Common myeloid progenitor, CD34-positive (primary cell): ENCODE data around the gene MDM2.
"Not testable (repeated sequence)": the region's sequence is repeated elsewhere in the genome, so short reads cannot be mapped to it uniquely, and the experiment has no call there.

Source experiments
- CTCF ChIA-PET: fragments of 350-600 bp; sonication (Branson Sonifier 250); formaldehyde crosslinking; loops from one replicate; lab custom pipeline; 2021; ENCODE audit warnings: antibody characterized with exemption; lab: Charles Lee
- POLR2A ChIA-PET: fragments of 350-600 bp; sonication (Branson Sonifier 250); formaldehyde crosslinking; loops from one replicate; lab custom pipeline; 2021; ENCODE audit warnings: antibody characterized with exemption; lab: Charles Lee
- DNase-seq, 3 donors: peaks; one replicate each; pipeline versions ENCODE4 v3.0.0 to v3.0.0-alpha.2; 2013
- H3K27ac ChIP-seq, 2 experiments: 1 replicate in 1 of 2; 2 replicates in 1 of 2; pipeline ENCODE4 v1.7.0; 2013; ENCODE audit warnings: inconsistent platforms in 2 of 2, low read length in 2 of 2, mild to moderate bottlenecking in 2 of 2, low read depth in 1 of 2, moderate library complexity in 1 of 2; ENCODE audit not compliant: severe bottlenecking in 2 of 2, insufficient read depth in 1 of 2, poor library complexity in 1 of 2
- H3K27me3 ChIP-seq, 5 experiments: replicated peaks in 2 of 5; 1 replicate in 3 of 5; 2 replicates in 2 of 5; pipeline versions ENCODE4 v1.6.1 to v1.7.0; 2013; ENCODE audit warnings: low read length in 4 of 5, mild to moderate bottlenecking in 2 of 5, moderate library complexity in 2 of 5, inconsistent platforms in 1 of 5; ENCODE audit not compliant: insufficient read depth in 5 of 5, control insufficient read depth in 4 of 5
- H3K36me3 ChIP-seq, 4 experiments: 1 replicate in 2 of 4; 2 replicates in 2 of 4; pipeline versions ENCODE4 v1.6.1 to v1.7.0; 2013; ENCODE audit warnings: low read length in 3 of 4, control low read depth in 1 of 4, mild to moderate bottlenecking in 1 of 4; ENCODE audit not compliant: control insufficient read depth in 4 of 4, insufficient read depth in 4 of 4
- H3K4me1 ChIP-seq, 4 experiments: 1 replicate in 3 of 4; 2 replicates in 1 of 4; pipeline versions ENCODE4 v1.6.1 to v1.7.1; 2013; ENCODE audit warnings: low read length in 3 of 4, mild to moderate bottlenecking in 3 of 4, control low read depth in 1 of 4, inconsistent platforms in 1 of 4, moderate library complexity in 1 of 4; ENCODE audit not compliant: control insufficient read depth in 4 of 4, insufficient read depth in 4 of 4; ENCODE audit errors: control extremely low read depth in 1 of 4
- H3K4me3 ChIP-seq, 7 experiments: 1 replicate in 4 of 7; 2 replicates in 3 of 7; pipeline versions ENCODE4 v1.5.1 to v1.7.0; 2013; ENCODE audit warnings: mild to moderate bottlenecking in 7 of 7, low read length in 6 of 7, moderate library complexity in 6 of 7, inconsistent platforms in 2 of 7, low read depth in 2 of 7, control low read depth in 1 of 7; ENCODE audit not compliant: insufficient read depth in 4 of 7, control insufficient read depth in 1 of 7; ENCODE audit errors: extremely low read depth in 1 of 7
- H3K9me3 ChIP-seq, 5 experiments: 1 replicate in 4 of 5; 2 replicates in 1 of 5; pipeline versions ENCODE4 v1.6.1 to v1.7.1; 2013; ENCODE audit warnings: low read length in 4 of 5, mild to moderate bottlenecking in 2 of 5, inconsistent platforms in 1 of 5, low read depth in 1 of 5, moderate library complexity in 1 of 5; ENCODE audit not compliant: control insufficient read depth in 4 of 5, insufficient read depth in 2 of 5; ENCODE audit errors: control extremely low read depth in 1 of 5
- WGBS: methylation state at CpG from one replicate; pipeline ENCODE4 v1.1.5; 2013; ENCODE audit not compliant: insufficient coverage; 5-methylcytosine and 5-hydroxymethylcytosine counted together

The MDM2 gene

DNA sequence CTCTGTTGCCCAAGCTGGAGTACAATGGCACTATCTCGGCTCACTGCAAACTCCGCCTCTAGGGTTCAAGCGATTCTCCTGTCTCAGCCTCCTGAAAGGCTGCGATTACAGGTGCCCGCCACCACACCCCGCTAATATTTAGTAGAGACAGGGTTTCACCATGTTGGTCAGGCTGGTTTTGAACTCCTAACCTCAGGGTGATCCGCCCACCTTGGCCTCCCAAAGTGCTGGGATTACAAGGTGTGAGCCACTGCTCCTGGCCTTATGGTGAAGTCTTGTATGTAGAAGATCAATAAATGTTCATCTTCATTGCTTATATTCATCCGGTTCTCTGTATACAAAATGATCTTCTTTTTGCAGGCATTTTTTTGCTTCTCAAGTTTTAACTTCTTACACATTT, 47.8 kb downstream of the MDM2 start:
- Histone ChIP-seq H3K27ac (no peak overlapping the region), H3K4me3 (no peak overlapping the region), H3K36me3 (no peaks in the 10 kb centered on the region), H3K4me1 (no peaks in the 10 kb centered on the region), H3K27me3 (peaks cover 0 to 2% (median 0%) of the 10 kb centered on the region in 5 experiments), H3K9me3 (no peaks in the 10 kb centered on the region)
- CTCF ChIA-PET = no interaction called here
- no peak for DNase-seq
- 97% methylated on average over 5 of the region's 8 CpGs for WGBS
- POLR2A ChIA-PET = no interaction called here

DNA sequence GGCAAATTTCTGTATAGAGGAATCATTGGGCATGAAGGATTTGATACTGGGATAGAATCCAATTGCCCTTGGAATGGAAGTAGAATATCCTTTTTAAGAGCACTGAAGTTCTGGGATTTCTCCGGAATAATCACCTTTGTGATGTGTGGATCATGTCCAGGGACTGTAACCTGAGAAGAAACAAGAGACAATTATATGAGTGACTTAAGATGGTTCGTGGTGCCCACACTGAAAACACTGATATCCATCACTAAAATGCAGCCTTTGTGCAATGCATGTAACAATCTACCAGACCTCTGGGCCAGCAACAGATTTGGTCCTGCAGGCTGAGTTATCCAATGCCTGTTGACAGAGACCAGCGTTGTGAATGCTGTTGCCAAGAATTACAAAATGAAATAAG, 48.5 kb downstream of the MDM2 start:
- ChIA-PET CTCF (no interaction called here), POLR2A (no interaction called here)
- Histone ChIP-seq H3K4me1 (no peaks in the 10 kb centered on the region), H3K9me3 (no peaks in the 10 kb centered on the region), H3K27ac (no peak overlapping the region), H3K4me3 (no peak overlapping the region), H3K36me3 (no peaks in the 10 kb centered on the region), H3K27me3 (peaks cover 0 to 2% (median 0%) of the 10 kb centered on the region in 5 experiments)
- 100% methylated on average over 1 of the region's 3 CpGs for WGBS
- no peak for DNase-seq

DNA sequence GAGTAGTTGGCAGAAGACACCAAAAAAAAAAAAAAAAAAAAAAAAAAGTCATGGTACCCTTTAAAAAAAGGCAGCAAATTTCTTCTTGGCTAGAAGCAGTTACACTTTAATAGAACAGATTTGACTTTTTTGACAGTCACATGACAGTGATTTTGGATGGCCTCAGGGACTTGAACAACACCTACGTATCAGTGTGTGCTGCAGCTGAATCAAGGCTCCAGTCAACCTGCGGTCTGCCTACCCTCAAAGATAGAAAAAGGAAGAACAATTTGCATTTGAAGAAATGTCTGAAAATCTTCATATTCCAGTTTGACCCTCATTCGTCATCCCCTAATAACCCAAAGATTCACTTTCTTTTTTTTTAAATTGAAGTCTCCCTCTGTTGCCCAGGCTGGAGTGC, 53.9 kb downstream of the MDM2 start:
- ChIA-PET POLR2A (no interaction called here), CTCF (interaction anchor here (0.9 to 1.5 kb wide), 3 partner anchors 20 to 433 kb away, joined by 3 to 4 read pairs (median 4); no protein-coding TSS in a partner anchor)
- WGBS = 70% methylated on average over 2 of the region's 3 CpGs
- Histone ChIP-seq H3K27me3 (no peaks in the 10 kb centered on the region), H3K4me1 (peaks cover 0 to 2% (median 0%) of the 10 kb centered on the region in 4 experiments), H3K9me3 (no peaks in the 10 kb centered on the region), H3K36me3 (no peaks in the 10 kb centered on the region), H3K27ac (no peak overlapping the region), H3K4me3 (no peak overlapping the region)
- no peak for DNase-seq

DNA sequence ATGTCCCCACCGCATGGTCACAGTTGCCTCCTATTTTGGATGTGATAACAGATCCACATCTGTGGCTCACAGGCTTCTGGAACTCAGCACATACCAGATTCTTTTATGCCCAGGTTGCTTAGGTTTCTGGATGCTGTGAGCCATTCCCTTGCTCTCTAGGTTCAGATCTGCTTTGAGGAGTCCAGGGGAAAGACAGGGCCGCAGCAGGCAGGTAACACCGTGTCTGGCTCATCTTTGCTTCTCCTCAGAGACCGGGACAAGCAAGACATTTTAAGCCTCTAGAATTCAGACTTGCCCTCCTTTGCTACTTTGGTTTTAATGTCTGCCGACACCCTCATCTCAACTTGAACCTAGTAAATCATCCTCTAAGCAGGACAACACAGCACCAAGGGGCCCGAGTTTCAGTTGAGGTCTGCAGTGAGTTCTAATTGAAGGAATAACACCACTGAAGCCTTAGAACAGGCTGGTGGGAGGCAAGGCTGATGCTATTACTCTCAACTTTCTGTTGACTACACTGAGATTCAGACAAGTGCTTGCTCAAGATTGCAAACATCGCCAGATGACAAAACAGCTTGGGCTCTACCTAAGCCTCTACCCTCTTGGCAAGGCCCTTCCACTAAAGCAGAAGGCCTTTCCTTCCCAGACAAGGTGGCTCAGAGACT, 55.3 kb downstream of the MDM2 start:
- H3K4me3 ChIP-seq = no peak overlapping the region
- ChIA-PET CTCF (interaction anchor here (0.7 to 1.3 kb wide), 3 partner anchors 9 to 208 kb away, joined by 3 to 5 read pairs (median 4); no protein-coding TSS in a partner anchor), POLR2A (no interaction called here)
- H3K36me3 ChIP-seq = no peaks in the 10 kb centered on the region
- no peak for DNase-seq
- H3K27ac ChIP-seq = no peak overlapping the region
- no peaks in the 10 kb centered on the region for H3K9me3 ChIP-seq
- peaks cover 0 to 2% (median 0%) of the 10 kb centered on the region in 4 experiments for H3K4me1 ChIP-seq
- 95% methylated on average over 6 of the region's 7 CpGs for WGBS
- H3K27me3 ChIP-seq = peaks cover 0 to 3% (median 0%) of the 10 kb centered on the region in 5 experiments

DNA sequence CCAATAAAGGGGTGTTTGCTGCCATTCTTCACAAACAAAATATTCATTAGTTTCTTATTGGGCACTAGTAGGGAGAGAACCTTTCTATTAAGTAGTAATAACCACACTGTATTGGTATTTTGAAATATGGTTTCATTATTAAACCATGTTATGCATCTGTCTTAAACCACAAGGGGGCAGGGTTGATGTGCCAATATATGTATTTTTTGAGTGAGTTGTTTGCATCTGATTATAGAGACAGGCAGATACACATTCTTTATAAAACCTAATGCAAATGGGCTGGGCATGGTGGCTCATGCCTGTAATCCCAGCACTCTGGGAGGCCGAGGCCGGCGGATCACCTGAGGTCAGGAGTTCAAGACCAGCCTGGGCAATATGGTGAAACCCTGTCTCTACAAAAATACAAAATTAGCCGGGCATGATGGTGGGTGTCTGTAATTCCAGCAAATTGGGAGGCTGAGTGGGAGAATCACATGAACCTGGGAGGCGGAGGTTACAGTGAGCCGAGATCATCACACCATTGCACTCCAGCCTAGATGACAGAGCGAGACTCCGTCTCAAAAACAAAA, 56.0 kb downstream of the MDM2 start:
- H3K36me3 ChIP-seq, H3K4me3 ChIP-seq, H3K27me3 ChIP-seq, H3K9me3 ChIP-seq, POLR2A ChIA-PET, H3K27ac ChIP-seq, H3K4me1 ChIP-seq: not testable (repeated sequence)
- CTCF ChIA-PET = interaction anchor here (1.2 to 1.3 kb wide), 3 partner anchors 13 to 206 kb away, joined by 3 to 5 read pairs (median 5); no protein-coding TSS in a partner anchor
- peak; percentile 42 to 72 (median 70) for DNase-seq
- WGBS = 83% methylated on average over 4 of the region's 8 CpGs

DNA sequence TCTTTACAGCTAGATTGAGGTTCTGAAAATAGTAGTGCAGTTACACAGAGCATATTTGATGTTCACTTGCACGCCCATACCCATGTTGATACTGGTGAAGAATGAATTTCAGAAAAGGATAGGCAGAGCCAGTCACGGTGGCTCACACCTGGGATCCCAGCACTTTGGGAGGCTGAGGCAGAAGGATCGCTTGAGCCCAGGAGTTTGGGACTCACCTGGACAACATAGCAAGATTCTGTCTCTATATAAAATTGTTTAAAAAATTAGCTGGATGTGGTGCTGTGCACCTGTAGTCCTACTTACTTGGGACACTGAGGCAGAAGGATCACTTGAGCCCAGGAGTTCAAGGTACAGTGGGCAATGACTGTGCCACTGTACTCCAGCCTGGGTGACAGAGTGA, 56.6 kb downstream of the MDM2 start:
- POLR2A ChIA-PET = no interaction called here
- peaks cover 0 to 2% (median 0%) of the 10 kb centered on the region in 4 experiments for H3K4me1 ChIP-seq
- no peaks in the 10 kb centered on the region for H3K36me3 ChIP-seq
- CTCF ChIA-PET = interaction anchor here (1.2 to 1.3 kb wide), 2 partner anchors 13 to 205 kb away, joined by 3 to 5 read pairs; no protein-coding TSS in a partner anchor
- H3K4me3 ChIP-seq = no peak overlapping the region
- no peaks in the 10 kb centered on the region for H3K9me3 ChIP-seq
- H3K27me3 ChIP-seq = peaks cover 0 to 3% (median 0%) of the 10 kb centered on the region in 5 experiments
- WGBS = 100% methylated on average over 2 of the region's 3 CpGs
- no peak for DNase-seq
- H3K27ac ChIP-seq = no peak overlapping the region
